Measurements from ENCODE around the gene KCNJ5.

KCNJ5 gene

GRCh38 chr11:128891913-128892398, 800 bp downstream of the KCNJ5 start:
- Histone ChIP-seq H3K4me3 (ENCODE audit: low read length) (no peak overlapping the region), H3K36me3 (ENCODE audit: control insufficient read depth, insufficient read depth, low read length) (no peaks in the 10 kb centered on the region), H3K27ac (ENCODE audit: low read depth, low read length) (no peak overlapping the region), H3K27me3 (ENCODE audit: control insufficient read depth, insufficient read depth, low read length) (peaks cover 7% of the 10 kb centered on the region), H3K9ac (ENCODE audit: low read length) (no peak overlapping the region), H3K4me1 (ENCODE audit: control insufficient read depth, insufficient read depth, low read length) (peaks cover 2% of the 10 kb centered on the region)

GRCh38 chr11:128892866-128893565, 1.9 kb downstream of the KCNJ5 start:
- Histone ChIP-seq H3K27ac (ENCODE audit: low read depth, low read length) (no peak overlapping the region), H3K36me3 (ENCODE audit: control insufficient read depth, insufficient read depth, low read length) (no peaks in the 10 kb centered on the region), H3K27me3 (ENCODE audit: control insufficient read depth, insufficient read depth, low read length) (peaks cover 7% of the 10 kb centered on the region), H3K4me3 (ENCODE audit: low read length) (no peak overlapping the region), H3K4me1 (ENCODE audit: control insufficient read depth, insufficient read depth, low read length) (peaks cover 2% of the 10 kb centered on the region), H3K9ac (ENCODE audit: low read length) (no peak overlapping the region)

- Histone ChIP-seq H3K9ac (ENCODE audit: low read length) (no peak overlapping the region), H3K27me3 (ENCODE audit: control insufficient read depth, insufficient read depth, low read length) (peaks cover 7% of the 10 kb centered on the region), H3K4me3 (ENCODE audit: low read length) (no peak overlapping the region), H3K27ac (ENCODE audit: low read depth, low read length) (no peak overlapping the region), H3K36me3 (ENCODE audit: control insufficient read depth, insufficient read depth, low read length) (no peaks in the 10 kb centered on the region), H3K4me1 (ENCODE audit: control insufficient read depth, insufficient read depth, low read length) (peaks cover 2% of the 10 kb centered on the region)
These were observed 2.6 kb downstream of the KCNJ5 start for GRCh38 chr11:128893578-128894285.

DNA sequence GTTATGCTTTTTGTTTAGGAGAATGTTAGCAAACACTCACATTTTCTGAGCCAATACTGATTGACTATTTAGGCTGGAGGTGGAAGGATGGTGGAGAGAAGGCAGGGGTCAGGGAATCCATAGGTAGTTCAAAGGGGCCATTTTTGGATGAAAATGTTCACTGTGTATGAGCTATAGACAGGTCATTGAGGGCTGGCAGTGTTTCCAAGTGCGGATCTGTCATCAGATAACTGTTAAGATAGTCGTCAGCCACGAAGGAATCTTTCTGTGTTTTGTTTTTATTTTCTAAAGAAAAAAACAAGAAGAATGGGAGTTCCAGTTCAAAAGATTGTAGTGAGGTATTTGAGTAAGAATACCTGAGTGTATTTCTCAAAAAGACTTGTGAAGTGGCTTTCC, 3.1 kb downstream of the KCNJ5 start:
- Histone ChIP-seq H3K27ac (ENCODE audit: low read depth, low read length) (no peak overlapping the region), H3K27me3 (ENCODE audit: control insufficient read depth, insufficient read depth, low read length) (peaks cover 7% of the 10 kb centered on the region), H3K9ac (ENCODE audit: low read length) (no peak overlapping the region), H3K4me1 (ENCODE audit: control insufficient read depth, insufficient read depth, low read length) (peaks cover 2% of the 10 kb centered on the region), H3K36me3 (ENCODE audit: control insufficient read depth, insufficient read depth, low read length) (no peaks in the 10 kb centered on the region), H3K4me3 (ENCODE audit: low read length) (no peak overlapping the region)

- H3K4me1 ChIP-seq (ENCODE audit: control insufficient read depth, insufficient read depth, low read length): peaks cover 2% of the 10 kb centered on the region
- peaks cover 7% of the 10 kb centered on the region for H3K27me3 ChIP-seq (ENCODE audit: control insufficient read depth, insufficient read depth, low read length)
- no peak overlapping the region for H3K4me3 ChIP-seq (ENCODE audit: low read length)
- no peak overlapping the region for H3K27ac ChIP-seq (ENCODE audit: low read depth, low read length)
- no peaks in the 10 kb centered on the region for H3K36me3 ChIP-seq (ENCODE audit: control insufficient read depth, insufficient read depth, low read length)
- H3K9ac ChIP-seq (ENCODE audit: low read length): no peak overlapping the region
These were observed 3.5 kb downstream of the KCNJ5 start for GRCh38 chr11:128894685-128895084.

DNA sequence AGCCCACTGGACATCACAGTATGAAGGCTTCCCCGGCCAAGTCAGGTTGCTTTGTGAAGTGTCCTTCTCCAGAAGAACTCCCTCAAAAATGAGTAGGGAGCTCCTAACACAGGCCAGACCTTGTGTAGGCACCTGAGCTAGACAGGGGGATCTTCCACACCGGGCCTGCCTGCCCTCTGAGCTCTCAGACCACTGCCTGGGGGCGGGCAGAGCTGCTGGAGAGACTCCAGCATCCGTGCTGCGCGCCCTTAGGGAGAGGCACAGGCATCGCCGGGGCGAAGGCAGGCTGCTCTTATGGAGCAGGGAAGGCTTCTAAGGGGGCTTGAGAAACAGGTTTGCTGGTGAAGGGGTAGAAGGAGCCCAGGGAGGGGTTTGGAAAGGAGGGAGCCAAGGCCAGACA, 4.4 kb downstream of the KCNJ5 start:
- Histone ChIP-seq H3K4me3 (ENCODE audit: low read length) (no peak overlapping the region), H3K4me1 (ENCODE audit: control insufficient read depth, insufficient read depth, low read length) (no peaks in the 10 kb centered on the region), H3K36me3 (ENCODE audit: control insufficient read depth, insufficient read depth, low read length) (no peaks in the 10 kb centered on the region), H3K27ac (ENCODE audit: low read depth, low read length) (no peak overlapping the region), H3K9ac (ENCODE audit: low read length) (no peak overlapping the region), H3K27me3 (ENCODE audit: control insufficient read depth, insufficient read depth, low read length) (no peaks in the 10 kb centered on the region)

- Histone ChIP-seq H3K9ac (ENCODE audit: low read length) (no peak overlapping the region), H3K27me3 (ENCODE audit: control insufficient read depth, insufficient read depth, low read length) (no peaks in the 10 kb centered on the region), H3K4me3 (ENCODE audit: low read length) (no peak overlapping the region), H3K36me3 (ENCODE audit: control insufficient read depth, insufficient read depth, low read length) (no peaks in the 10 kb centered on the region), H3K4me1 (ENCODE audit: control insufficient read depth, insufficient read depth, low read length) (no peaks in the 10 kb centered on the region), H3K27ac (ENCODE audit: low read depth, low read length) (no peak overlapping the region)
These were observed 5.2 kb downstream of the KCNJ5 start for GRCh38 chr11:128896356-128896755.

- H3K4me1 ChIP-seq (ENCODE audit: control insufficient read depth, insufficient read depth, low read length): no peaks in the 10 kb centered on the region
- H3K36me3 ChIP-seq (ENCODE audit: control insufficient read depth, insufficient read depth, low read length): no peaks in the 10 kb centered on the region
- no peak overlapping the region for H3K9ac ChIP-seq (ENCODE audit: low read length)
- H3K4me3 ChIP-seq (ENCODE audit: low read length): no peak overlapping the region
- H3K27ac ChIP-seq (ENCODE audit: low read depth, low read length): no peak overlapping the region
- H3K27me3 ChIP-seq (ENCODE audit: control insufficient read depth, insufficient read depth, low read length): no peaks in the 10 kb centered on the region
These were observed 6.7 kb downstream of the KCNJ5 start for GRCh38 chr11:128897826-128898225.

GRCh38 chr11:128898580-128899344, 7.6 kb downstream of the KCNJ5 start:
- no peaks in the 10 kb centered on the region for H3K4me1 ChIP-seq (ENCODE audit: control insufficient read depth, insufficient read depth, low read length)
- no peak overlapping the region for H3K9ac ChIP-seq (ENCODE audit: low read length)
- no peaks in the 10 kb centered on the region for H3K27me3 ChIP-seq (ENCODE audit: control insufficient read depth, insufficient read depth, low read length)
- no peak overlapping the region for H3K4me3 ChIP-seq (ENCODE audit: low read length)
- no peak overlapping the region for H3K27ac ChIP-seq (ENCODE audit: low read depth, low read length)
- no peaks in the 10 kb centered on the region for H3K36me3 ChIP-seq (ENCODE audit: control insufficient read depth, insufficient read depth, low read length)

- Histone ChIP-seq H3K27me3 (ENCODE audit: control insufficient read depth, insufficient read depth, low read length) (no peaks in the 10 kb centered on the region), H3K27ac (ENCODE audit: low read depth, low read length) (no peak overlapping the region), H3K4me3 (ENCODE audit: low read length) (no peak overlapping the region), H3K36me3 (ENCODE audit: control insufficient read depth, insufficient read depth, low read length) (no peaks in the 10 kb centered on the region), H3K9ac (ENCODE audit: low read length) (no peak overlapping the region), H3K4me1 (ENCODE audit: control insufficient read depth, insufficient read depth, low read length) (no peaks in the 10 kb centered on the region)
These were observed 9.3 kb downstream of the KCNJ5 start for GRCh38 chr11:128900468-128900867.

DNA sequence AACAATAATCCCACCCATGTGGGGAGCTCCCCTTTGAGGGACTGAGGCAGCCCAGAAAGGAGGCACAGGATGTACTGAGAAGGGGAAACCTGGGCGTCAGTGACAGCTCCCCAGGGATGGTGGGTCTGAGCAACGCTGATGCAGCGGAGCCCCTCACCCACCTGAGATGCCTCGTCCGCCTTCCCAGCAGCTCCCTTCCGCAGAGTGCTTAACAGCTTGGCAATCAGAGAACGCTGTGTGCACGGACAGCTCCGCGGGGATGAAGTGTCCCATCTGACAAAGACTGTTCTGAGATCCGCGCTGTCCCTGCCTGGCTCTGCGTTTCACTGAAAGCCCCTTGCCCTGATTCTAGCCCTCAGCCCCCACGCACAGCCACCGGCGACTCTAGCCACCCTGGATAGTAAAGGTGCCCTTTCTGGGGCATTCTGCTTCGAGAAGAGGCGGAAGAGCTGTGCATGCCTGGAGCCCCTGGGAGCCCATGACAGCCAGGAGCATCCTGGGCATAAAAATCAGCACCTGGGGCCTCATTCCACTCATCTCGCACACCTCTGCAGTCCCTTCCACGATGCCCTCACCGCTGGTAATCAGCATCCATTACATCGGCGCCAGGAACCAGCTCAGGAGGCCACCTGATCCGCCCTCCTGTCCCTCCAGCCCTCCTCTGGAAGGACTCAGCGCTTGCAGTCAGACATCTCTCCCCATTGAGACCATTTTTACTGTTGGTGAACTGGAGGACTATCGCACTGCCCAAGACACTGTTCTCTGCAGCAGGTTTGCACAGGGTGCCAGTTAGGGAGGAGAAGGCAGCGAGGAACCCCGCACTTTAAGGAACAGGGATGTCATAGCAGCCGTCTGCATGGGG, 10.7 kb downstream of the KCNJ5 start:
- Histone ChIP-seq H3K9ac (ENCODE audit: low read length) (no peak overlapping the region), H3K27ac (ENCODE audit: low read depth, low read length) (no peak overlapping the region), H3K4me3 (ENCODE audit: low read length) (no peak overlapping the region), H3K36me3 (ENCODE audit: control insufficient read depth, insufficient read depth, low read length) (no peaks in the 10 kb centered on the region), H3K27me3 (ENCODE audit: control insufficient read depth, insufficient read depth, low read length) (no peaks in the 10 kb centered on the region), H3K4me1 (ENCODE audit: control insufficient read depth, insufficient read depth, low read length) (no peaks in the 10 kb centered on the region)

Data from rectal smooth muscle tissue (tissue), 1 donor.